Melanocyte of skin (primary cell): ENCODE results near the gene GNAI2. TPM values are rescaled to one million over a fixed set of nuclear protein-coding genes. Genes with fewer than 3 reads are reported as not detected.

Source experiments
- small RNA-seq, 2 donors: library from RNA; depleted of rRNA; stranded (forward); fragments of <200 nt; gene quantifications; one replicate each; pipeline ENCODE3, GENCODE V24; 2012
- total RNA-seq, 2 donors: library from RNA; depleted of rRNA; stranded (reverse); fragments of >200 nt; gene quantifications; 2 replicates each; pipeline ENCODE4 v1.2.3, GENCODE V29; 2012

The GNAI2 gene
- total RNA-seq: 100 to 1,000 TPM; 195 to 230 TPM

GRCh38 chr3:50235716-50236483 is at the start of gene GNAI2:
GNAI2 (plus strand) TSS chr3:50236204; CDS start chr3:50236336, 132 bp downstream.

GRCh38 chr3:50190936-50191660 is 44.9 kb upstream of the GNAI2 start, which contains the start of gene GNAT1:
GNAT1 (plus strand) TSS chr3:50191610; CDS start chr3:50191726, 116 bp downstream.

GRCh38 chr3:50204804-50205412 is 31.1 kb upstream of the GNAI2 start, which contains the start of gene SLC38A3:
SLC38A3 (plus strand) TSS chr3:50205271; CDS start chr3:50214200, 8,929 bp downstream.

GRCh38 chr3:50268703-50269451 is 32.9 kb downstream of the GNAI2 start, which contains the start of gene SEMA3B:
SEMA3B (plus strand) TSS chr3:50269147; CDS start chr3:50269241, 94 bp downstream.

GRCh38 chr3:50278880-50279224 is 42.8 kb downstream of the GNAI2 start, which contains the start of gene LSMEM2:
LSMEM2 (plus strand) TSS chr3:50279087; CDS start chr3:50279114, 27 bp downstream.

GRCh38 chr3:50292159-50293078 is 56.4 kb downstream of the GNAI2 start, which contains the start of gene IFRD2:
IFRD2 (minus strand) TSS chr3:50292429; CDS start chr3:50292274, 155 bp downstream.

GRCh38 chr3:50298836-50299637 is 63.0 kb downstream of the GNAI2 start, which contains the start of the genes HYAL3 and NAA80:
HYAL3 (minus strand) TSS chr3:50299405; CDS start chr3:50295602, 3,803 bp downstream.
NAA80 (minus strand) TSS chr3:50299405; CDS start chr3:50297463, 1,942 bp downstream.

GRCh38 chr3:50303013-50303815 is 67.2 kb downstream of the GNAI2 start, which contains the start of gene HYAL1:
HYAL1 (minus strand) TSS chr3:50303574; CDS start chr3:50302956, 618 bp downstream.

Small RNA genes lying within 50 kb of the gene (small RNA-seq; reads per million reads assigned to genes)
- gene MIR5787: 0 reads per million in 2 donors

Other genes starting within 250 kb of the GNAI2 start
- 100 to 1,000 TPM; 125 to 126 TPM for gene RBM5, start 147.3 kb upstream of the GNAI2 start, total RNA-seq
- gene SEMA3F, start 80.9 kb upstream of the GNAI2 start, total RNA-seq: under 1 TPM in 1 of 2 donors, not detected in 1; under 0.01 TPM
- not detected for gene GNAT1, start 44.6 kb upstream of the GNAI2 start, total RNA-seq
- not detected for gene SLC38A3, start 30.9 kb upstream of the GNAI2 start, total RNA-seq
- 1 to 10 TPM; 3.8 to 5.3 TPM for gene SEMA3B, start 32.9 kb downstream of the GNAI2 start, total RNA-seq
- gene LSMEM2, start 42.9 kb downstream of the GNAI2 start, total RNA-seq: not detected
- gene IFRD2, start 56.2 kb downstream of the GNAI2 start, total RNA-seq: 100 to 1,000 TPM in 1 of 2 donors, 10 to 100 TPM in 1; 63.7 to 120 TPM
- 1 to 10 TPM; 5.2 to 6.0 TPM for gene HYAL3, start 63.2 kb downstream of the GNAI2 start, total RNA-seq
- 1 to 10 TPM; 4.7 to 5.9 TPM for gene NAA80, start 63.2 kb downstream of the GNAI2 start, total RNA-seq
- 1 to 10 TPM in 1 of 2 donors, under 1 TPM in 1; 0.67 to 1.4 TPM for gene HYAL1, start 67.4 kb downstream of the GNAI2 start, total RNA-seq
- 10 to 100 TPM; 47.1 to 53.6 TPM for gene HYAL2, start 86.5 kb downstream of the GNAI2 start, total RNA-seq
- 10 to 100 TPM; 19.3 to 24.1 TPM for gene TUSC2, start 92.0 kb downstream of the GNAI2 start, total RNA-seq
- gene RASSF1, start 104.6 kb downstream of the GNAI2 start, total RNA-seq: 10 to 100 TPM; 21.3 to 31.0 TPM
- gene ZMYND10, start 109.5 kb downstream of the GNAI2 start, total RNA-seq: under 1 TPM; 0.67 to 0.69 TPM
- gene NPRL2, start 114.6 kb downstream of the GNAI2 start, total RNA-seq: 10 to 100 TPM; 24.0 to 24.1 TPM
- 10 to 100 TPM; 16.5 to 31.6 TPM for gene CYB561D2, start 114.7 kb downstream of the GNAI2 start, total RNA-seq
- gene TMEM115, start 123.3 kb downstream of the GNAI2 start, total RNA-seq: 10 to 100 TPM; 54.0 to 72.9 TPM